GM06990 (cell line): ENCODE data around the gene RAB21.
A peak's percentile ranks its signal among the peaks of the same experiment; 100 is the strongest.

ENCODE experiments used
- DNase-seq: peaks from one replicate; pipeline ENCODE4 v3.0.0-alpha.2; 2011; ENCODE audit not compliant: insufficient read length; ENCODE audit errors: extremely low read depth
- H3K27me3 ChIP-seq: replicated peaks from 2 replicates; pipeline ENCODE4 v1.6.0; 2011; ENCODE audit warnings: low read length; ENCODE audit not compliant: control insufficient read depth, insufficient read depth
- H3K36me3 ChIP-seq: 2 replicates; pipeline ENCODE4 v1.5.1; 2011; ENCODE audit warnings: low read length; ENCODE audit not compliant: control insufficient read depth, insufficient read depth
- H3K4me3 ChIP-seq: replicated peaks from 2 replicates; pipeline ENCODE4 v1.5.1; 2011; ENCODE audit warnings: low read depth, mild to moderate bottlenecking, control low read depth, low read length
- TF ChIP-seq, protein P1 (sequence below): IDR thresholded peaks from 2 replicates; pipeline ENCODE4 v1.5.1; 2011; ENCODE audit warnings: low read length, control low read depth, mild to moderate bottlenecking, inconsistent platforms; ENCODE audit not compliant: insufficient read depth, poor library complexity, severe bottlenecking

RAB21 gene

DNA sequence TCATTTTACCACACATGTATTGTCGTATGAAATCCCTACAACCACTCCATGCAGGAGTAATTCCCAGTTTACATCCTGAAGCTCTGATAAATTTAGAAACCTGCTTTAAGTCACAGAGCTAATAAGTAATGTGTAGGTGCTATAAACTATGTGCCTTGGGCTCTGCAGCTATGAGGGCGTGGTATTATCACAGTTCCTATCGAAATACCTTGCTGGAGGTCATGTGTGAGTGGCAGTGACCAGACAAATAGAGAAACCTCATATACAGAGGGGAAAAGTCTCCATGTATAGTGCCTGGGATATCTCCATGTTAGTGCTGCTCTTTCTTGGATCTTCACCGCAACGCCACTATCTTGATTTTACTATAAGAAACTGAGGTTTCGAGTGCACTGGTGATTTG is 84.0 kb downstream of the RAB21 start:
- TF ChIP-seq, protein P1, sequence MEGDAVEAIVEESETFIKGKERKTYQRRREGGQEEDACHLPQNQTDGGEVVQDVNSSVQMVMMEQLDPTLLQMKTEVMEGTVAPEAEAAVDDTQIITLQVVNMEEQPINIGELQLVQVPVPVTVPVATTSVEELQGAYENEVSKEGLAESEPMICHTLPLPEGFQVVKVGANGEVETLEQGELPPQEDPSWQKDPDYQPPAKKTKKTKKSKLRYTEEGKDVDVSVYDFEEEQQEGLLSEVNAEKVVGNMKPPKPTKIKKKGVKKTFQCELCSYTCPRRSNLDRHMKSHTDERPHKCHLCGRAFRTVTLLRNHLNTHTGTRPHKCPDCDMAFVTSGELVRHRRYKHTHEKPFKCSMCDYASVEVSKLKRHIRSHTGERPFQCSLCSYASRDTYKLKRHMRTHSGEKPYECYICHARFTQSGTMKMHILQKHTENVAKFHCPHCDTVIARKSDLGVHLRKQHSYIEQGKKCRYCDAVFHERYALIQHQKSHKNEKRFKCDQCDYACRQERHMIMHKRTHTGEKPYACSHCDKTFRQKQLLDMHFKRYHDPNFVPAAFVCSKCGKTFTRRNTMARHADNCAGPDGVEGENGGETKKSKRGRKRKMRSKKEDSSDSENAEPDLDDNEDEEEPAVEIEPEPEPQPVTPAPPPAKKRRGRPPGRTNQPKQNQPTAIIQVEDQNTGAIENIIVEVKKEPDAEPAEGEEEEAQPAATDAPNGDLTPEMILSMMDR, result no peak
- H3K36me3 ChIP-seq, result no peaks in the 10 kb centered on the region
- H3K4me3 ChIP-seq, result no peak overlapping the region
- no peak for DNase-seq
- H3K27me3 ChIP-seq, result no peaks in the 10 kb centered on the region

DNA sequence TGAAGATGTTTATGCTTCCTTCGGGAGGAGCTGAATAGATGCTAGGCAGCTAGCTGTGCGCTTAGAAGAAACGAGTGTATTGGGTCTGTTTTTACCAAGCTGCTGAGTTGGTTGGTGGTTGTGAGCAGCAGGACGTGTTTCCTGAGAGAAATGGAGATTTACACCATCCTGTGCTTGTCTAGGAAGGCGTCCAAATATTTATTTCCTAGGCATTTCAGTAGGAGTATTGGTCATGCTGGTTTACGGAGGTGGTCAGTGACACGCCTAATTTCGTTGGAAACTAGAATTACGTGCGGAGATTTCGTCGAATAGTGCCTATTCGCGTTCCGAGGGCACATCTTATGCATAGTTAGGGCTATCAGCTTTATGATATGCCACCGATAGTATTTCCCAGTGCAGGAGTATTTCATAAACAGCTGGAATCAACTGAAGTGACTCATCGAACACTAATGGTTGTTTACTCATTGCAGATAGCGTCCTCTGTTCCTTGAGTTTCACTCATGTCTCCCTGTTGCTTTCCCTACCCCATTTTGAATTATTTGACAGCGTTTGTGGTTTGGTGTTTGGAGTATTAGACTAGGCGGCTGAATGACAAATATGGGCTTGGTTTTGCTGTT is 85.7 kb downstream of the RAB21 start:
- TF ChIP-seq, protein P1, result no peak
- Histone ChIP-seq H3K4me3 (peak overlapping the region; percentile 82), H3K36me3 (no peaks in the 10 kb centered on the region), H3K27me3 (no peaks in the 10 kb centered on the region)
- no peak for DNase-seq

GRCh38 chr12:71846322-71846940 is 91.8 kb downstream of the RAB21 start:
- no peak for DNase-seq
- no peak overlapping the region for H3K4me3 ChIP-seq
- H3K27me3 ChIP-seq, result no peaks in the 10 kb centered on the region
- H3K36me3 ChIP-seq, result no peaks in the 10 kb centered on the region
- TF ChIP-seq, protein P1, result peak; percentile 53

DNA sequence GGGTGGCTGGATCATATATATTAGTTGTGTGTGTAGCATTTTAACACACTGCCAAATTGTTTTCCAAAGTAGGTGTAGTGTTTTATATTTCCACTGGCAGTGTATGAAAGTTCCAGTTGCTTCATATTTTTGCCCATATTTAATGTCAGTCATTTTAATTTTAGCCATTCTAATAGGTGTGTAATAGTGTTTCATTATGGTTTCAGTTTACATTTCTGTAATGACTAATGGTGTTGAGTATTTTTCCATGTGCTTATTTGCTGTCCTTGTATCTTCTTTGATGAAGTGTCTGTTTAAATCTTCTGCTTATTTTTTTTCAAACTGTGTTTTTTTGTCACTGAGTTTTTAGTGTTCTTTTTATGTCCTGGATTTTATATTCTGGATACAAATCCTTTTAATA is 93.5 kb downstream of the RAB21 start:
- H3K36me3 ChIP-seq, result no peaks in the 10 kb centered on the region
- H3K4me3 ChIP-seq, result no peak overlapping the region
- no peaks in the 10 kb centered on the region for H3K27me3 ChIP-seq
- no peak for DNase-seq
- TF ChIP-seq, protein P1, result no peak

GRCh38 chr12:71849109-71849851 is 94.6 kb downstream of the RAB21 start:
- TF ChIP-seq, protein P1, result no peak
- Histone ChIP-seq H3K27me3 (no peaks in the 10 kb centered on the region), H3K4me3 (no peak overlapping the region), H3K36me3 (no peaks in the 10 kb centered on the region)
- no peak for DNase-seq
